ENCODE data around the gene ABCG1. TPM values are rescaled to one million over a fixed set of nuclear protein-coding genes. Genes with fewer than 3 reads are reported as not detected.

The ABCG1 gene
- polyA plus RNA-seq, 1 donor from 2014 or later = 14.2 TPM

DNA sequence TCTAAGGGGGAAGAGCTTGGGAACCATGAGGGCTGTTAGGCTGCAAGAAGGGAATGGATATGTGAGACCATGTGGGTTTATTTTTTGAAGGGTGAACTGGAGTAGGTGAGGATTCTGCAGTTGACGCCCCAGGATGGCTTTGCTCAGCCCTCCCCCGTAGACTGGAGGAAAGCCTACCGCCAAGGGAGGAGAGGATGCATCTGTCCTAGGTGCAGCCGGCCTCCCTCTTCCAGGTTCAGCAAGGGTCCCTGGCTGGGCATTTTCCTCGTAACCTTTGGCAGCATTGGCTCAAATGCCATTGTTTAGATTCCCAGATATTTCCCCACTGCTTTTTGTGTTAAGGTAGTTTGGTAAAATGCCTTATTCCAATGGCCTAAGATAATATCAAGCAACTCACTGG, 79.7 kb downstream of the ABCG1 start:
- no peak overlapping the region for H2AFZ ChIP-seq (ENCODE audit: low read depth, low read length)
- H3K4me2 ChIP-seq (ENCODE audit: low read length) = no peak overlapping the region
- no peaks in the 10 kb centered on the region for H3K27me3 ChIP-seq (ENCODE audit: insufficient read depth, low read depth, low read length)
- TF ChIP-seq, protein P1, sequence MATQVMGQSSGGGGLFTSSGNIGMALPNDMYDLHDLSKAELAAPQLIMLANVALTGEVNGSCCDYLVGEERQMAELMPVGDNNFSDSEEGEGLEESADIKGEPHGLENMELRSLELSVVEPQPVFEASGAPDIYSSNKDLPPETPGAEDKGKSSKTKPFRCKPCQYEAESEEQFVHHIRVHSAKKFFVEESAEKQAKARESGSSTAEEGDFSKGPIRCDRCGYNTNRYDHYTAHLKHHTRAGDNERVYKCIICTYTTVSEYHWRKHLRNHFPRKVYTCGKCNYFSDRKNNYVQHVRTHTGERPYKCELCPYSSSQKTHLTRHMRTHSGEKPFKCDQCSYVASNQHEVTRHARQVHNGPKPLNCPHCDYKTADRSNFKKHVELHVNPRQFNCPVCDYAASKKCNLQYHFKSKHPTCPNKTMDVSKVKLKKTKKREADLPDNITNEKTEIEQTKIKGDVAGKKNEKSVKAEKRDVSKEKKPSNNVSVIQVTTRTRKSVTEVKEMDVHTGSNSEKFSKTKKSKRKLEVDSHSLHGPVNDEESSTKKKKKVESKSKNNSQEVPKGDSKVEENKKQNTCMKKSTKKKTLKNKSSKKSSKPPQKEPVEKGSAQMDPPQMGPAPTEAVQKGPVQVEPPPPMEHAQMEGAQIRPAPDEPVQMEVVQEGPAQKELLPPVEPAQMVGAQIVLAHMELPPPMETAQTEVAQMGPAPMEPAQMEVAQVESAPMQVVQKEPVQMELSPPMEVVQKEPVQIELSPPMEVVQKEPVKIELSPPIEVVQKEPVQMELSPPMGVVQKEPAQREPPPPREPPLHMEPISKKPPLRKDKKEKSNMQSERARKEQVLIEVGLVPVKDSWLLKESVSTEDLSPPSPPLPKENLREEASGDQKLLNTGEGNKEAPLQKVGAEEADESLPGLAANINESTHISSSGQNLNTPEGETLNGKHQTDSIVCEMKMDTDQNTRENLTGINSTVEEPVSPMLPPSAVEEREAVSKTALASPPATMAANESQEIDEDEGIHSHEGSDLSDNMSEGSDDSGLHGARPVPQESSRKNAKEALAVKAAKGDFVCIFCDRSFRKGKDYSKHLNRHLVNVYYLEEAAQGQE (IDR thresholded peaks at IDR 0.05; ENCODE audit: borderline replicate concordance) = no peak
- TF ChIP-seq EZH2 (IDR thresholded peaks at IDR 0.05; ENCODE audit: borderline replicate concordance, insufficient read depth, low read length, poor library complexity, severe bottlenecking) (no peak), EP300 (conservative IDR thresholded peaks at IDR 0.05; ENCODE audit: poor library complexity, severe bottlenecking) (no peak), SMC3 (conservative IDR thresholded peaks at IDR 0.05; ENCODE audit: poor library complexity) (no peak), TAF1 (IDR thresholded peaks at IDR 0.05; ENCODE audit: low read depth) (no peak), POLR2AphosphoS5 (IDR thresholded peaks at IDR 0.05) (no peak), RAD21 (conservative IDR thresholded peaks at IDR 0.05) (no peak)
- TF ChIP-seq, protein P2, sequence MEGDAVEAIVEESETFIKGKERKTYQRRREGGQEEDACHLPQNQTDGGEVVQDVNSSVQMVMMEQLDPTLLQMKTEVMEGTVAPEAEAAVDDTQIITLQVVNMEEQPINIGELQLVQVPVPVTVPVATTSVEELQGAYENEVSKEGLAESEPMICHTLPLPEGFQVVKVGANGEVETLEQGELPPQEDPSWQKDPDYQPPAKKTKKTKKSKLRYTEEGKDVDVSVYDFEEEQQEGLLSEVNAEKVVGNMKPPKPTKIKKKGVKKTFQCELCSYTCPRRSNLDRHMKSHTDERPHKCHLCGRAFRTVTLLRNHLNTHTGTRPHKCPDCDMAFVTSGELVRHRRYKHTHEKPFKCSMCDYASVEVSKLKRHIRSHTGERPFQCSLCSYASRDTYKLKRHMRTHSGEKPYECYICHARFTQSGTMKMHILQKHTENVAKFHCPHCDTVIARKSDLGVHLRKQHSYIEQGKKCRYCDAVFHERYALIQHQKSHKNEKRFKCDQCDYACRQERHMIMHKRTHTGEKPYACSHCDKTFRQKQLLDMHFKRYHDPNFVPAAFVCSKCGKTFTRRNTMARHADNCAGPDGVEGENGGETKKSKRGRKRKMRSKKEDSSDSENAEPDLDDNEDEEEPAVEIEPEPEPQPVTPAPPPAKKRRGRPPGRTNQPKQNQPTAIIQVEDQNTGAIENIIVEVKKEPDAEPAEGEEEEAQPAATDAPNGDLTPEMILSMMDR (IDR thresholded peaks at IDR 0.05; ENCODE audit: poor library complexity, severe bottlenecking) = no peak
- no peaks in the 10 kb centered on the region for H3K9me2 ChIP-seq (ENCODE audit: insufficient read depth, low read length)
- H4K20me1 ChIP-seq (ENCODE audit: insufficient read depth) = no peaks in the 10 kb centered on the region
- H3K4me3 ChIP-seq (ENCODE audit: low read length) = no peak overlapping the region
- H3K9ac ChIP-seq (ENCODE audit: low read length) = no peak overlapping the region
- no peak overlapping the region for H3K27ac ChIP-seq (ENCODE audit: low read length)
- H3F3A ChIP-seq (ENCODE audit: insufficient read depth, low read length, poor library complexity, severe bottlenecking) = no peaks in the 10 kb centered on the region
- H3K79me2 ChIP-seq (replicated peaks; ENCODE audit: insufficient read depth, low read length) = no peaks in the 10 kb centered on the region
- no peaks in the 10 kb centered on the region for H3K9me3 ChIP-seq (ENCODE audit: low read length)
- no peaks in the 10 kb centered on the region for H3K36me3 ChIP-seq (ENCODE audit: insufficient read depth, low read length)

DNA sequence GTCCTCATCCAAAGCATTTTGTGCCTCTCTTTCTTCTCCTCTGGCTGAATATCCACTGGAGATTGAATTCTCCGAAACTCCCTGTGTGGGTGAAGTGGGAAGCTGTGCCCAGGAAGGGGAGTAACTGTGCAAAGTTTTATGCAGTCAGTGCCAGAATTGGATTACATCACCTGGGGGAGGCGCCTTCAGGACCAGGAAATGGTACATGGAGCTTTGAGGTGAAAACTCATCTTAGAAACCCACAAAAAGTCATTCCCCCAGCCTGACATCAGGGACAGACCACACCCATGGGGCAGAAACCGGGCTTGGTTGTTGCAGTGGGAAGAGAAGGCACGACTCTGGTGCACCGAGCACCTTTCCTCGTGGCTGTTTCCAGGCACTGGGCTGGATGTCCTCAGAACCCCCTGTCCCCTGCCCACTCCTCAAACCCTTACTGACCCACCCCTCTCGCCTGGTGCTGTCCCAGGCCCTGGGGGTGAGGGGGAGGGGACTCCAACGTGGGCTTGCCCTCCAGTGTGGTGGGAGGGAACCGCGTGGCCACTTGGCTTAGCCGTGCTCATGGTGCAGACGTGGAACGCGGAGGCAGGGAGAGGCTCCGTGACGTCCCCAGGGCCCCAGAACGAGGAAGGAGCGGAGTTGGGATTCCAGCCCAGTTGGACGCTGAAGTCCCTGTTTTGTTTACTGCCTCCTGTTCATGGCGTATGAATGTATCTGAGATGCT, 80.5 kb downstream of the ABCG1 start:
- H3K27me3 ChIP-seq (ENCODE audit: insufficient read depth, low read depth, low read length) = no peaks in the 10 kb centered on the region
- H3K9me2 ChIP-seq (ENCODE audit: insufficient read depth, low read length) = no peaks in the 10 kb centered on the region
- H3K9me3 ChIP-seq (ENCODE audit: low read length) = no peaks in the 10 kb centered on the region
- H3K4me3 ChIP-seq (ENCODE audit: low read length) = no peak overlapping the region
- no peak overlapping the region for H3K9ac ChIP-seq (ENCODE audit: low read length)
- no peaks in the 10 kb centered on the region for H4K20me1 ChIP-seq (ENCODE audit: insufficient read depth)
- no peak overlapping the region for H3K4me2 ChIP-seq (ENCODE audit: low read length)
- no peak overlapping the region for H3K27ac ChIP-seq (ENCODE audit: low read length)
- H3K36me3 ChIP-seq (ENCODE audit: insufficient read depth, low read length) = no peaks in the 10 kb centered on the region
- H3K79me2 ChIP-seq (replicated peaks; ENCODE audit: insufficient read depth, low read length) = no peaks in the 10 kb centered on the region
- TF ChIP-seq MXI1 (conservative IDR thresholded peaks at IDR 0.05; ENCODE audit: poor library complexity, severe bottlenecking) (no peak), POLR2AphosphoS5 (IDR thresholded peaks at IDR 0.05) (no peak), SMC3 (conservative IDR thresholded peaks at IDR 0.05; ENCODE audit: poor library complexity) (no peak), TAF1 (IDR thresholded peaks at IDR 0.05; ENCODE audit: low read depth) (no peak), EP300 (conservative IDR thresholded peaks at IDR 0.05; ENCODE audit: poor library complexity, severe bottlenecking) (no peak), EZH2 (IDR thresholded peaks at IDR 0.05; ENCODE audit: borderline replicate concordance, insufficient read depth, low read length, poor library complexity, severe bottlenecking) (no peak), RAD21 (conservative IDR thresholded peaks at IDR 0.05) (no peak)
- TF ChIP-seq, protein P2 (IDR thresholded peaks at IDR 0.05; ENCODE audit: poor library complexity, severe bottlenecking) = no peak
- TF ChIP-seq, protein P1 (IDR thresholded peaks at IDR 0.05; ENCODE audit: borderline replicate concordance) = no peak
- no peak overlapping the region for H2AFZ ChIP-seq (ENCODE audit: low read depth, low read length)
- no peaks in the 10 kb centered on the region for H3F3A ChIP-seq (ENCODE audit: insufficient read depth, low read length, poor library complexity, severe bottlenecking)
